GM11168 (cell line): Measurements from ENCODE around the gene PROS1.
"Not testable (repeated sequence)": the region's sequence is repeated elsewhere in the genome, so short reads cannot be mapped to it uniquely, and the experiment has no call there.

Experiments used
- in situ Hi-C: fragments of 300-500 bp; cut with MboI; formaldehyde crosslinking; loops from one replicate; pipeline ENCODE4 v1.12.0; 2022; ENCODE audit warnings: low sequenced_read_pairs; ENCODE audit not compliant: unreplicated experiment

Gene PROS1

DNA sequence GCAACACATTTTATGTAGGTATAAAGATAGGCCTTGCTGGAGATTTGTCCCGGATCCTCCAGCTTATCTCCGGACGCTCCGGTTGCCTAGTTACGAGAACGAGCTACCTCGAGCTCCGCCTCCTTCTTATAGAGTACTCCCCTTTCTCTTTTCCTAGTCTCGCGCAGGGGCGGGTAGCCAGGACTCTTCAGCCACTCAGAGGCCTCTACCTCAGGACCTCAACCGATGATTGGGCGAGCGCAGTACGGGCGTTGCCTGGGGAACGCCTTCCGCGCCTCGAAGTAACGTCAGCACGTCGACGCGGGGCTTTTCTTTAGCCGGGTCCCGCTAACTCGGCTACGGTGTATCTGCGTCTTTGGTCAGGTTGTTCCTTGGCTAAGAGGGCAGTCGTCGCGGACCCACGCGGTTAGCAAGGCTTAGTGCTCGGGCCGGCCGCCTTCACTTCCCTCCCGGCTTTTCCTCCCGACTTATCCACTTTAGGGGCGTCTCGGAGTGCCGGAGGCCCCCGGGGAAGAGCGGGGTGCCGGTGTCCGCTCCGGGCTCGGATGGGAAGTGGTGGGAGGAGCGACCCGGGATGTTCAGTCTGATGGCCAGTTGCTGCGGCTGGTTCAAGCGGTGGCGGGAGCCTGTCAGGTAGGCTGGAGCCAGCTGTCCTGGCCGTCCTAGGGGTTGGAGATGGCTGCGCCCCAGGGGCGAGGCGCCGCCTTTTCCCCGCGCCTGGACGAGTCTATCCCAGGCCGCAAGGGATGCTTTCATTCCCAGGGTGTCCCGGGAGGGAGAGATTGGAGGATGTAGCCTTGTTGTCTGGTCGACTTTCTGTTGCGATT, 6.4 kb upstream of the PROS1 start, which contains the start of gene ARL13B:
TSS of gene ARL13B (plus strand) at position 306 of the 827 bp plus-strand sequence. CDS start at position 575, 269 bp downstream.
- in situ Hi-C loops: no loop called here

DNA sequence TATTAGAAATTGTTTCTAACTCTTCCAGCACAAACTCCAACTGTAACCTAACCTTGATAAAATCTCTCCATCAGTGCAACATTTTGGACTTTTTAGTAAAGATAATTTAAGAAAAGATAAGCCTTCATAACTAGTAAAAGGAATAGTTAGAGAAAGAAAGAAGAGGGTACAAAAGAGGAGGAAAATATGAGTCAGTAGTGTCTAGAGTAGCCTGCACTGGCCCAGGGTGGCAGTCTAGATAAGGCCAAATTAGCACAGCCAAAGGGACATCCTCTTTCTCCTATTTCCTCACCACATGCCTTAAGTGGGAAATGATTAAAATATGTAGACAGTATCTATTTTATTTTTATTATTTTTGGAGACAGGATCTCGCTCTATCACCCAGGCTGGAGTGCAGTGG, 3.7 kb downstream of the PROS1 start:
- in situ Hi-C loops: no loop called here

DNA sequence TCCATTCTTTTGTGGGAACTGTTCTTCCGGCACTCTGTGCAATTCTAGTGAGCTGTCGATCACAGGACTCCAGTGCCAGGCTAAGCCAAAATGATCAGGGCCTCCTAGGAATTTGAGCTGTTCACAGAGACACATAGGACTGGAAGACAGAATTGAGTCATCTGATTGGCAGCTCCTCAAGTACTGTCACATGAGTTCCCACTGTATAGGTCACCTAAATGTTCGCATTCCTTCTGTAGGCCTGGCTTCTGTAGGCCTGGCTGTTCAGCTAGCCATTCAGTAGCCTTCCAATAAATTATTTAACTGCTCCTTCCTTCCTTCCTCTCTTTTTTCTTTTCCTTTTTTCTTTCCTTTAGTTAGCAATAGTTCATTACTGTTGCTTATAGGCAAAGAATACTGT, 4.3 kb downstream of the PROS1 start:
- in situ Hi-C loops: no loop called here

DNA sequence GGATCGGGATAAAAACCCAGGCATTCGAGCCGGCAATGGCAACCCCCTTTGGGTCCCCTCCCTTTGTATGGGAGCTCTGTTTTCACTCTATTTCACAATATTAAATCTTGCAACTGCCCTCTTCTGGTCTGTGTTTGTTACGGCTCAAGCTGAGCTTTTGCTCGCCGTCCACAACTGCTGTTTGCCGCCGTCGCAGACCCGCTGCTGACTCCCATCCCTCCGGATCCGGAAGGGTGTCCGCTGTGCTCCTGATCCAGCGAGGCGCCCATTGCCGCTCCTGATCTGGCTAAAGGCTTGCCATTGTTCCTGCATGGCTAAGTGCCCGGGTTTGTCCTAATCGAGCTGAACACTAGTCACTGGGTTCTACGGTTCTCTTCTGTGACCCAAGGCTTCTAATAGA, 8.6 kb downstream of the PROS1 start:
- in situ Hi-C loops: not testable (repeated sequence)

GRCh38 chr3:93962798-93963197, 10.9 kb downstream of the PROS1 start:
- in situ Hi-C loops: no loop called here

DNA sequence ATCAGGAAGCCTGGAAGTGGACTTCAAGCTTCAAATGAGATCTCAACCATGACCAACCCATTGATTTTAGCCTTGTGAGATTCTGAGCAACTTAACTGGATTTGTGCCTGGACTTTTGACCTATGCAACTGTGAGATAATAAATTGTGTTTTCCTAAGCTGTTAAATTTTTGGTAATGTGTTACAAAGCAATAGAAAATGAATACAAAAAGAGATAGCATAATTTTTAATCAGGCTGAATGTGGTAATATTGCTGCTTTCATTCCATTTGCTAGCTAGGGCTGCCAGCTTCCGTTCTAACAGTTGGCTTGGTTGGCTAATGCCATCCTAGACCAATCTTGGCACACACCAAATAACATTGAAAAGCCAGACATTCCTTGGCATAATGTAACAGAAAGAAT, 12.2 kb downstream of the PROS1 start:
- in situ Hi-C loops: no loop called here

DNA sequence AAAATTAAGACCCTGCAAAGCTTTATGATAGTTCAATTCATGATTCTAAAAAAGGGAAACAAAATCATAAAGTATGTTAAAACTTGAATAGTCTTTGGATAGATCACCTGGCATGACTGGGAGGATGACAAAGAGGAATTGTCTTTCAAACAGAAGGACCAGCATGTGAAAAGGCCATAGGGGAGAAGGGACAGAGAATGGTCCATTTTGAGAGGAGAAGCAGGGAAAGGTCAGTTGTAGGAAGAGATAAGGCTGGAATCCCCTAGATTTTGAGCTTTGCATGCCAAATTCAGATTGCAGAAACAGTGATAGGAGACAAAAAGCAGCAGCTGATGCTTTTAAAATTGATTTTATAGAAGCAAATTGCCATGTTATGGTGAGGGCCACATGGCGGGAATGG, 12.7 kb downstream of the PROS1 start:
- in situ Hi-C loops: no loop called here

DNA sequence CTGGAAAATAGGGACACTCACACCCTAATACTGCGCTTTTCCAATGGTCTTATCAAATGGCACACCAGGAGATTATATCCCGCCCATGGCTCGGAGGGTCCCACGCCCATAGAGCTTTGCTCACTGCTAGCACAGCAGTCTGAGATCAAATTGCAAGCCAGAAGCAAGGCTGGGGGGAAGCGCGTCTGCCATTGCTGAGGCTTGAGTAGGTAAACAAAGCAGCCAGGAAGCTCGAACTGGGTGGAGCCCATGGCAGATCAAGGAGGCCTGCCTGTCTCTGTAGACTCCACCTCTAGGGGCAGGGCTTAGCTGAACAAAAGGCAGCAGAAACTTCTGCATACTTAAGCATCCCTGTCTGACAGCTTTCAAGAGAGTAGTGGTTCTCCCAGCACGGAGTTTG, 23.7 kb downstream of the PROS1 start:
- in situ Hi-C loops: not testable (repeated sequence)

DNA sequence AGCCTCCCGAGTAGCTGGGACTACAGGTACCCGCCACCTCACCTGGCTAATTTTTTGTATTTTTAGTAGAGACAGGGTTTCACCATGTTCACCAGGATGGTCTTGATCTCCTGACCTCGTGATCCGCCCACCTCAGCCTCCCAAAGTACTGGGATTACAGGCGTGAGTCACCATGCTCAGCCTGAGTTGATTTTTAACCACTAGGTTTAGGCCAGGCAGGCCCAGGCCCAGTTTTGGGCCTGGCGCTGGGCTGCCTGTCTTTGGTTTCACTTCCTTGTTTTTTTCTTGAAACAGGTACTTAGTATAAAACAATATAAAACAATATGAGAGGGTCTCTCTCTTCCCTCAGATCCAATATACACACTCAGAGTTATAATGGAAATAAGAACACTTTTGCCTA, 36.2 kb downstream of the PROS1 start:
- in situ Hi-C loops: not testable (repeated sequence)

- in situ Hi-C loops: no loop called here
Observed at GRCh38 chr3:93936549-93936948, 37.1 kb downstream of the PROS1 start.

GRCh38 chr3:93934366-93935046, 39.2 kb downstream of the PROS1 start:
- in situ Hi-C loops: no loop called here

DNA sequence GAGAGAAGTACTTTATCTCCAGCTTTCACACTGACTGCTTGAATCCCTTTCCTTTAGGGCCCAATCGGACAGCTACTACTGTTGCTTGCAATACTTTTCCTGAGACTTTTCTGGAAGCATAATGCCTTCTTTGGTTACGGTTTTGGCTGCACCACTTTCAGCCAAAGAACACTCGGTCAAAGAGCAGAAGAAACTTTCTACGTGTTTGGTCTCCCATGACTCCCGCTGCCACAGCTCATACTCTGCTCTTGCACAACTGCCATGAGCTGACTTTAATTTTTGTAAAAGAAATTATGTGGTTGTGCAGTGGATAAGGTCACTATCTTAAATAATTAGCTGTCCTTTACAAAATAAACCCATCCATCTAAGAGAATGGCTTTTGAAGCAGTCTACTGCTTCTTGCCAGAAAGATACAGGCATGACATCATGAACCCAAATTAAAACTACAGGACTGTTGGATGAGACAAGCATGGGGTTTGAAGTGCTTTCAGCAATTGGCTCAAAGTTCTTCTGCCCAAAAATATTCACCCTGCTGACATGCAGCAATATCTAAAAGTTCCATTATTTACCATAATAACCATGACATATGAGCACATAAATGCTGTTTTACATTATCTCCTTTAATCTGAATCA, 42.0 kb downstream of the PROS1 start:
- in situ Hi-C loops: no loop called here

DNA sequence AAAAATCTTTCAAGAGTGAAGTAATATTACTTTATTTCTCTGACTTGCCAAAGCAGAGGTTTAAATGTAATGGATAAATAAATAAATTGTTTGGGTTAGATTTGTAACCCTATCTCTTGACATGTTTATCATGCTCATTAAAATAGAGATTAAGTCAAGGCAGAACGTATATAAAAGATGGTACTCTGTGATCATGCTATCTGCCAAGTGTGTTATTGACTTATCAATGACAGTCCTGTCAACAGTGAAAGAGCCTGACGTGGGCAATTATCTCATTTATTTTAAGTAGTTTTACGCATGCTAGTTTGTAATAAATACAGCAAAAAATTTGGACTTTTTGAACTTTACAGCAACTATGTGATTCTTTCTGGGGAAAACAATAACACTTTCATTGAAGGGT, 43.7 kb downstream of the PROS1 start:
- in situ Hi-C loops: no loop called here

DNA sequence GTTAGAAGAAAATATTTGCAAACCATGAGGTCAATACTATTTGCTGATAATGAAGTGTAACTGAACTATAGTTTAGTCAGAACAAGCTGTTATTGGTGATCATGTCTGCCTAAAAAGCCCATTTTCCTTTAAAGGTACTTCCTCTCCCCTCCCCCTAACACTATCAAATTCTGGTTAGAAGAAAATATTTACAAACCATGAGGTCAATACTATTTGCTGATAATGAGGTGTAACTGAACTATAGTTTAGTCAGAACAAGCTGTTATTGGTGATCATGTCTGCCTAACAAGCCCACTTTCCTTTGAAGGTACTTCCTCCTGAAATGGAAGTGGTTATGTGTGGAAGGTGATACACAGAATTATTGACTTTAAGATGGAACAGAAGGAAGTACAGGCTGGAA, 46.9 kb downstream of the PROS1 start:
- in situ Hi-C loops: no loop called here

DNA sequence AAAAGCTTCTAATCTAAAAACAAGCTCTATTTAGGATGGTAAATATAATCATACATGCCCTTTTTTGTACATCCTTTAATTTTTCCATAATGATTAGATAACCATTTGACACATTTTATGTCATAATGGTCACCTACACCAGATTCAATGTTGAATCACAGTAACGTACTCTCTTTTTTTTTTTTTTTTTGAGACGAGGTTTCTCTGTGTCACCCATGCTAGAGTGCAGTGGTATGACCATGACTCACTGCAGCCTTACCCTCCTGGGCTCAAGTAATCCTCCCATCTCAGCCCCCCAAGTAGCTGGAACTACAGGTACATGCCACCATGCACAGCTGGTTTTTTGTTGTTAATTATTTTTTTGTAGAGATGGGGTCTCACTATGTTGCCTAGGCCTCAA, 49.2 kb downstream of the PROS1 start:
- in situ Hi-C loops: no loop called here

GRCh38 chr3:93923006-93923405, 50.7 kb downstream of the PROS1 start:
- in situ Hi-C loops: no loop called here

DNA sequence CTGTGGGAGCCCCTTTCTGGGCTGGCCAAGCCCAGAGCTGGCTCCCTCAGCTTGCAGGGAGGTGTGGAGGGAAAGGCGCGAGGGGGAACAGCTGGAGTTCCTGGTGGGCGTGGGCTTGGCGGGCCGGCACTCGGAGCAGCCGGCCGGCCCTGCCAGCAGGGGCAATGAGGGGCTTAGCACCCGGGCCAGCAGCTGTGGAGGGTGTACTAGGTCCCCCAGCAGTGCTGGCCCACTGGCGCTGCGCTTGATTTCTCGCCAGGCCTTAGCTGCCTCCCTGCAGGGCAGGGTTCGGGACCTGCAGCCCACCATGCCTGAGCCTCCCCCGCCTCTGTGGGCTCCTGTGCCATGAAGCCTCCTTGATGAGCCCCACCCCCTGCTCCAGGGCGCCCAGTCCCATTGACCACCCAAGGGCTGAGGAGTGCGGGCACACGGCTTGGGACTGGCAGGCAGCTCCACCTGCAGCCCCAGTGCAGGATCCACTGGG, 56.1 kb downstream of the PROS1 start:
- in situ Hi-C loops: not testable (repeated sequence)

- in situ Hi-C loops: not testable (repeated sequence)
Observed at GRCh38 chr3:93913623-93914022, 60.1 kb downstream of the PROS1 start.

- in situ Hi-C loops: no loop called here
Observed at GRCh38 chr3:93911206-93911605, 62.5 kb downstream of the PROS1 start.

- in situ Hi-C loops: no loop called here
Observed at GRCh38 chr3:93910097-93910496, 63.6 kb downstream of the PROS1 start.

- in situ Hi-C loops: no loop called here
Observed at GRCh38 chr3:93907132-93907531, 66.6 kb downstream of the PROS1 start.
